Left cardiac atrium (tissue), 4 donors: Measurements from ENCODE around the gene OLIG1. TPM values are rescaled to one million over a fixed set of nuclear protein-coding genes. Genes with fewer than 3 reads are reported as not detected.
A peak's percentile ranks its signal among the peaks of the same experiment; 100 is the strongest.

Experiments
- ATAC-seq, 2 donors: fragments of 200-7000 bp; cut with Tn5 transposase; one replicate each; pipeline ENCODE4 v1.9.1; 2020; ENCODE audit warnings: mild to moderate bottlenecking in 2 of 2, moderate library complexity in 2 of 2
- DNase-seq: peaks from one replicate; pipeline ENCODE4 v3.0.0-alpha.2; 2020
- intact Hi-C, 2 donors: fragments of 100-400 bp; cut with DNase I; formaldehyde crosslinking; loops; one replicate each; pipeline versions ENCODE4 v1.14.1 to v1.15.1; 2022 to 2023
- total RNA-seq, 2 donors: library from RNA; stranded (reverse); fragmentation: NEBNext Ultra II Directional; extraction: Animal tissue kit (Norgen Biotek cat#: 25700); gene quantifications; one replicate each; pipeline ENCODE4 v1.2.1, GENCODE V29; 2021
- donor health status: DM: no; HTN: yes; CAD: no.
- donor health status: DM: no; HTN: yes; CAD: no; lungs with severe emphysema.
- donor health status: DM: yes; HTN: yes; CAD: no.
- donor health status: Dilated cardiomyopathy.

The OLIG1 gene
- total RNA-seq, 2 donors from 2014 or later = 0.27 TPM; not detected in 1

DNA sequence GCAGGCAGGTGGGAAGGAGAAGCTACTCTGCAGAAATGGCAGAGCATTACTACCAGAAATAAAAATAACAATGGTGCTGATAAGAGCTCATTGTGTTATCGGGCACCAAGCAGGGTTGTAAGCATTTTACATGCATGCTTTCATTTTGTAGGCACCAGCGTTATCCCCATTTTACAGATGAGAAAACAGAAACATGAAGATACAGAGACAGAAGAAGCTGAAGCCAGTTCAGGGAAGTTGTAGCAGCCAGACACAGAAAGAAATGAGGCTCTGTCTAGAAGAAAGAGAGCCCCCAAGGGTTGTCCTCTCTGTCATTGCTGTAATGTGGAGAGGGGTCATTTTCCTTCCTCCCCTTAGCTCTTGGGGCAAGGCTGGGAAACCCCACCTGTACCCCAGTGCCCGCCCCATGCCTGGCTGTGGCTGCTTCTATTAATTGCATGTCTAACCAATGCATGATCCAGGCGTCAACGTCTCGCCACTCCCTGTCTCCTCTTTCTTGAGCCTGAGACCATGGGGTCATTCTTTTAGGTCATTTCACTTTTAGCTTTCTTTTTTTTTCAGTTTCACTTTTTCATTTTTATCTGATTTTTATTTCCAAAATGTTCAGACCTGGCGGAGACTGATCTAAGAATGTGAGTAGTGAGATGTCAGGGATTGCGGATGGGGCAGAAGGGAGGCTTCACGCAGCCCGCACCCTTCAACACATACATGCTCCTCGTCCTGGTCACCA is 6.8 kb downstream of the OLIG1 start:
- ATAC-seq (no peak), DNase-seq (no peak)
- intact Hi-C loops = no loop called here

DNA sequence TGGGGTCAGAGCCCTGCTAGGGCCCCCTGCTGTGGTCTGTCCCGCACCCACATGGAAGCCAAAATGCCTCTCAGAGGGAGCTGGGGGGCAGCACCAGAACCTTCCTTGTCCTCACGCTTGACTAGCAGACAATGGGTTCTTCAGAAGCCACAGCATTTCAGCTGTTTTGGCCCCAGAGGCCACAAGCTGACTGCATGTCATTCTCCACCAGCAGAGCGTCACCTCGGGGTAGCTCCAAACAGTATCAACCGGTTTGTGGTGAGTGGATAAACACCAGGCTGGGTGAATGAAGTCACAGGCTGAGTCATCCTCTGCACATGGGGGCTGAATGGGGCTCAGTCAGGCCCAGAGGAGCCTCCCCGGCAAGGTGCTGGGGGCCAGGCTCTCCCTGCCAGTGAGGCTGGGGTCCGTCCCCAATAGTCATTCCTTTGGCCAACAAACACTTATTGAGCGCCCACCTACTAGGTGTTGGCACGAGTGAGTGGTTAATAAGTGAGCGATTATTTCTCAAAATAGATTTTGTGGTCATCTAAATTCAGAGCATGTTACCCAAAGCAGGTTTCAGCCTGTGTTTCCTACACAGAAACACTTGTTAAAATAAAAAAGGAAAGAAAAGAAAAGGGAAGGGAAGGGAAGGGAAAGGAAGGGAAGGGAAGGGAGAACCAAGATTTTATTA is 9.1 kb downstream of the OLIG1 start:
- intact Hi-C loops = no loop called here
- ATAC-seq (peak in 1 of 2 donors; percentile 56), DNase-seq (no peak)

DNA sequence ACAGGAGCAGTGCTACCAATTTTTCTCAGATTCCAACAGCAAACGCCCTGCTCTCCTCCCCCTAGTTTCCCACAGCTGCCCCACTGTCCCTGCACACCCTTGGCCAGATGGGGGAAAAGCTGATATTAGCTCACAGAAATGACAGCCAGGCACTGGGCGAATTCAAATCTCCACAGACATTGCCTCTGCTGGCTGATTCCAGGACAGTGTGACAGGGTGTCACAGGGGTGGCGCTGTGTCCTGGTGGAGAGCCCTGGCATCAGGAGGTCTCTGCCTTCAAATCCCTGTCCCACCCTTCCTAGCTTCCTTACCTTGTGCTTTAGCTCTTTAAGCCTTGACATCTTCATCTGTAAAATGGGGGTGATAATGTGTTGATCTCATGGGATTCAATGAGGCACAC is 10.4 kb downstream of the OLIG1 start:
- ATAC-seq = no peak
- intact Hi-C loops = no loop called here
- no peak for DNase-seq

DNA sequence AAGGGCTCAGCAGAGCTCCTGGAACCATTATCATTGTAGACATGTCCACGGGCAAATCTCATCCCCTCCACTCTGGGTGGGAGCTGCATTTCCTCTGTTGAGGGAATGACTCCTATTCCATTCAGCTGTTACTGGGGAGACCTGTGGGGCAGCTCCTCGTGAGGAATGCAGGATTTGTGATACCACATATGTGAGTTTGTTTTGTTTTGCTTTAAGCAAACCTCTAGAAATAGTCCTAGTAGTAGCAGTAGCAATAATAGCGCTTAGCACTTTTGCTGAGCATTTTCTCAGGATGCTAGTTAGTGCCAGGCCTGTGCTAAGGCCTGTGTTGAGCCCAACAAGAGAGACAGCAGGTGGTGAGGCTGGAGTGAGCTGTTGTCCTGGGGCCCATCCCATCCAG is 10.8 kb downstream of the OLIG1 start:
- DNase-seq = no peak
- intact Hi-C loops = no loop called here
- no peak for ATAC-seq

DNA sequence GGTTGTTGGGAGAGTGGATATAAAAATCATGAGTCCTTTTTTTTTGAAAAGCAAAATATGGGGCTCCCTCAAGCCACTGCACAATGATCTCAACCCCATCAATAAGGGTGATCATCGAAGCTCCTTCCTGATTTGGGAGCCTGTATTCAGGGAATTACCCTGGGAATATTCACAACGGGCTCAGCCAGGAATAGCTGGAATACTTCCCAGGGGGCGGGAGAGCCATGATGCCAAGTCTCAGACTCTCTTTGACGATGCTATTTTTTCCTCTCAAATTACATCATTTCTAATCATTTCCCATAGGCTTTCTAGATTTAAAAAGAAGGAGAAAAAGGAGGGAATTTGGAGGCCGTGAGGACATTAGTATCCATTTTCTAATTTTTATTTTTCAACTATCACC is 18.4 kb downstream of the OLIG1 start:
- ATAC-seq (no peak), DNase-seq (no peak)
- intact Hi-C loops = no loop called here

DNA sequence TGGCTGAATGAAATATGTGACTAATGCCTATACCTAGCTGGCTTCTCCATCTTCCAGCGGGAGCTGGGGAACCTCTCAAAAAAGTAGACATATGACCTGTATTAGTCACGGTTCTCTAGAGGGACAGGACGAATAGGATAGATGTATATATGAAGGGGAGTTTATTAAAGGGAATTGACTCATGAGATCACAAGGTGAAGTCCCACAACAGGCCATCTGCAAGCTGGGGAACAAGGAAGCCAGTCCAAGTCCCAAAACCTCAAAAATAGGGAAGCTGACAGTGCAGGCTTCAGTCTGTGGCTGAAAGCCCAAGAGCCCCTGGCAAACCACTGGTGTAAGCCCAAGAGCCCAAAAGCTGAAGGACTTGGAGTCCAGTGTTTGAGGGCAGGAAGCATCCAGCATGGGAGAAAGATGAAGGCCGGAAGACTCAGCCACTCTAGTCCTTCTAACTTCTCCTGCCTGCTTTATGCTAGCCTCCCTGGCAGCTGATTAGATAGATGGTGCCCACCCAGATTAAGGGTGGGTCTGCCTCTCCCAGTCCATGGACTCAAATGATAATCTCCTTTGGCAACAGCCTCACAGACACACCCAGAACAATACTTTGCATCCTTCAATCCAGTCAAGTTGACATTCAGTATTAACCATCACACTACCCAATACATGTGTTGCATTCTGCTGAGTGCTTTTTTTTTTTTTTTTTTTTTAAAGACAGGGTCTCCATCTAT is 19.6 kb downstream of the OLIG1 start:
- no peak for ATAC-seq
- DNase-seq = no peak
- intact Hi-C loops = no loop called here

DNA sequence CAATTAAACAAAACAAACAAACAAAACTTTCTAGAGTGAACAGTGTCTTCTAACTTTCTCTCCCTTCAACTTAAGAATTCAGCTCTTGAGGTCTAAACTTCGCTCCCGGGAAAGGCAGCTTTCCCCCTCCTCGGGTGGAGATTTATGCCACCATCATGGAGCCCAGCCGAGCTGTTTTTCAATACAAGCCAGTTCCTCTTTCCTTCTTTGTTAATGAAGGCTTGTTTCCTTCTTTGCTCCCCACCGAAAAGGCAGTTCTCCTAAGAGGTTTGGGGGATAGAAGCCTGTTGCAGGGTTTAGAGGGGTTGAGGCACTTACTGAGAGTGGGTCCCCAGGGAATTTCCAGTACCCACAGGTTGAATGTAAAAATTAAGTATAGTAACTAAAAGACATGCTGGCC is 26.5 kb downstream of the OLIG1 start:
- no peak for ATAC-seq
- intact Hi-C loops = no loop called here
- DNase-seq = no peak

DNA sequence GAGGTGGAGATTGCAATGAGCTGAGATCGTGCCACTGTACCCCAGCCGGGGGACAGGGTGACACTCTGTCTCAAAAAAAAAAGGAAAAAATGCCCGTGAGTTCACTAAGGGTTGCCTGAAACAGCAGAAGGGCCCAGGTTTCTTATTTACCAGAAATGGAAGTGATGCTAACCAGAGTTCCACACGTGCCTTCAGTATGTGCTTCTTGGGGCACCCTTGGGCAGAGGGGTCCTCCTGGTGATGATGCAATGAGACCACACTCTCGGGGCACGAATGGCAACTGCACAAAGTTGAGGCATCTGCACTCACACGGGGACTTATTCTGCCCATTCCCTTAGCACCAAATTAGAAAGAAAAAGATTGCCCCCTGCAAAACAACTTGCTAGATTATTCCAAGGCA is 29.2 kb downstream of the OLIG1 start:
- ATAC-seq (no peak), DNase-seq (no peak)
- intact Hi-C loops = no loop called here

DNA sequence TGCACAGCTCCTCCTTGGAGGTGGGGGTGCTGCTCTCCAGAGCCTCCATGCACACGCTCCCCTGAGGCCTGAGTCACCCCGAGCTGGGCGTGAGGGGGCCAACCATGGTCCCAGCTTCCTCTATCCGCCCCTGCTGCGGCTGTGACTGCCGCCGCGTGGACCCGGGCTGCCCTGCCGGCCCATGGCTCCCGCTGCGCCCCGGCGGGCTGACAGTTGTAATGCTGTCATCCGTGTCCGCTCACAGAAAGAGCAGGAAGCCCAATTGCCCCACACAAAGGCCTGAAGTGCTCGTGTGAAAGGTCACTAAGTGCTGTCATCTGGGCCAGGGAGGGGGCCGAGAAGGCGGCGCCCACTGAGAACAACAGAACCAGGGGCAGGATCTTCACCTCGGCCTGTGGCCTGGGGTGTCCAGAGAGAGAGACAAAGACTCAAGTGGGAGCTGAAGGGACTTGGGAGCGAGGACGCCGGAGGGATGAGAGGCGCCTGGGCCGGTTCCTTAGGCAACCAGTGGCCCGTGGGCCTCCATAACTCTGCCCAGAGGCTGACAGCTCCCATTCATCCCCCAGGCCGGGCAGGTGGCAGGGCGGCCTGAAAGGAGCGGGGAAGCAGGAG is 31.5 kb downstream of the OLIG1 start:
- no peak for DNase-seq
- intact Hi-C loops = no loop called here
- ATAC-seq = no peak

DNA sequence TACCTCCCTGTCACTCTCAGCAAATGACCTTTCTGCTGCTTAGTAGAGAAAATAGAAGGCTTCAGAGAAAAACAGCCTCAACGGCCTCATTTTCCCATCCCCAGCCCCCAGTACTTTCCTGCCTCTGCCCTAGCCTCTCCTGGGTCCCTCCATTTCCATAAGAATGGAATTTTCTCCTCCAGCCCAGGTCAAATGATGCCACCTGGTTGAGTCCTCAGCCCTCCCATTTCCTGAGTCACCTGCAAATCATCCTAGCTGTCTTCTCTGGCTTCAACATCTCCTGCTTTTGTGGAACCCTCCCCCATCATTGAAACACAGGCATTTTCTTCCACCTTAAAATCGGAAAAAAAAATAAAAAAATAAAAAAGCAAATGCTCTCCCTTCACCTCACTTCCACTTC is 35.1 kb downstream of the OLIG1 start:
- intact Hi-C loops = no loop called here
- ATAC-seq (no peak), DNase-seq (no peak)

DNA sequence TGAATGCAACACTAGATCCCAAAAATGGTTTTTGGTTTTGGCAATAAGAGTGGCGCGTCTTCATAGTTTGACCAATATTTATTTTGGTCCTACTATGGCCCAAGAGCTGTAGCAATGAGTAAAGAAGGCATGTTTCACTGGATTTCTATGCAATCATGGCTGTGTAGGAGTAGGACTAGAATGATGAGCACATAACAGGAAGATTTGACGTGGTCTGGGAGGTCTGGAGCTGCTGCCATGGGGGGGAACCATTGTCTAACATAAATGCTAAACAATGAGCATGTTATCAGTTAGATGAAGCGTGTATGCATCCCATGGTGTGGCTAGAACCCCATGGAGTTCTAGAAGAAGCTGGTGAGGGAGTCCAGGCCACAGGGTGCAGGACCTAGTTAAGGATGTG is 38.3 kb downstream of the OLIG1 start:
- ATAC-seq (no peak), DNase-seq (no peak)
- intact Hi-C loops = no loop called here

DNA sequence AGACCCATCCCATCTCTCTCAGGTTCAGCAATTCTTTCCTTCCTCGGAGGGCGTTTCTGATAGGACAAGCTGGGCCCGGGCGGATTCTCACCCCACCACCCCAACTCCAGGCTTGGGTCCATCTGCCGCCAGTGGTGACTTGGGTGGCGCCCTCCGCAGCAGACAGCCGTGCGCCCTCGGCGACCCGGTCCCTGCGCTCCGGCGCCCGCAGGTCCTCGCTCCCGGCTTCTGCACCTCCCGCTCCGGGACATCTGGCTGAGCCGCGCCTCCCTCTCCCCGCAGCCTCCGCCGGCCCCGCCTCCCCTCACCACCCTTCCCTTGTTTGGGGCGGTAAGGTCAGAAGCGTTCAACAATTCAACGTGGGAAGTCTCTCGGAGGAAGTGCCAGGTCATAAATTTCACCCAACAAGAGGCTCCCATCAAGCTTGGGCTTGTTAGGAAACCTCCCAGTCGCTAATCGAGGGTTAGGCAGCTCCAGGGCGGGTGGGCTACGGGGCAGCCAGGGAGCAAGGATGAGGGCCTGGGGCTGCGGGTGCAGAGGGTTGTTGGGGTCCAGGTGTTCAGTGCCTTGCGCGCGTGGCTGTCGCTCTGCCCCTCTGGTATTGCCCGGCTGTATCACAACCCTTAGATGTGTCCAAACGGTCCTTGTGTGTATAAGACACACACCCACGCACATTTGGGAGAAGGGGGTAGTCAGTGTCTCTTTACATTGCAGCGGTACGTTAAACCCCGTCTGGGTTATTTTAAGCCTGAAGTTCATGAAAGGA is 39.8 kb downstream of the OLIG1 start:
- DNase-seq (no peak), ATAC-seq (peak in 1 of 2 donors; percentile 24)
- intact Hi-C loops = no loop called here

DNA sequence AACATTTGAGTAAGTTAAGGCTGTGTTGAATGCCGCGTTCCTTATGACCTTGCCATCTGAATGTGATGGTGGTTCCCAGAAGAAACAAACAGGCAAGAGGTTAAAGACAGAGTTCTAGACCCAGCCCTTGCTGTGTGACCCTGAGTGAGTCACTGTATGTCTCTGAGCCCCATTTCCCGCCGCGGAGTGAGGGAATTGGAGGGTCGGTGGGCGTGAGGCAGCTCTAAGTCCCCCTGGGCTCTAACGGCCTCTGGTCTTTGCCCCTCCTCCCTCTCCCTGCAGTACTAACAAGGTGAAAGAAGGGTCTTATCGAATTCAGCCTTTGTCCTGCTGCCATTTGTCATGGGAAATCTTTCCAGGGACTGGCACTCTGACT is 40.4 kb downstream of the OLIG1 start:
- intact Hi-C loops = no loop called here
- ATAC-seq = no peak
- DNase-seq = no peak

DNA sequence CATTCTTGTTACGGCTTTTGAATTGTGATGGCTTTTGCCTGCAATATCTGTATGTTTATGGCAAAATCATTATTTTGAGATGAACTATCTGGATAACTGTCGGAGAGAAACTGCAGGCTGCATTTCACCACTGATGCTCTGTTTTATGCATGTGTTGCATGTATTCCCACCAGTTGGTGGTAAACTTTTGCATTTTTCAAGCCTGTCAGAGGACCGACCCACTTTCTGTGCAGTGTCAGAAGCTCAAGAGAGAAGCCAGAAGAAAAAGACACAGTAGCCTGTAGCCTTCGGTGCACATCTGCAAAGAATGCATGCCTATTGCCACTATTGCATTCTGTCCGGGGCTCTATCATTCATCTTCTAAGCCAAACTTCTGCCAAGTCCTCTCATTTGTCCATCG is 41.6 kb downstream of the OLIG1 start:
- ATAC-seq (no peak), DNase-seq (no peak)
- intact Hi-C loops = no loop called here

DNA sequence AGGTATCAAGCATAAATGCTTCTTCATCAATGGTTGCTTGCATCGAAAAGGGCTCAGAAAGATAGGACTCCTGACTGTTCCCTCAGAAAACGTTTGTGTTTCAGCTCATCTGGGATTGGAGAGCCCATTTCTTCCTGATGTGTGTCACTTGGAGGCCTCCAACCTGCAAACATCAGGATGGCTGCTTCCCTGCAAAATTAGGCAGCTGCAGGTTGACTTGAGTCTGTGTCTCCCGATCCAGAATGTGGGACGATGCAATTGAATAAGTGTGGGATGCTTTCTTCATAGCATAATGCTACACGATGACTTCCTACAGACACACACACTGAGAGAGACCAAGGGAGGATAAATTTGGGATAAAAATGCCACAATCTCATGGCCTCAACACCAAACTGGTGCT is 42.2 kb downstream of the OLIG1 start:
- intact Hi-C loops = no loop called here
- DNase-seq (no peak), ATAC-seq (no peak)

DNA sequence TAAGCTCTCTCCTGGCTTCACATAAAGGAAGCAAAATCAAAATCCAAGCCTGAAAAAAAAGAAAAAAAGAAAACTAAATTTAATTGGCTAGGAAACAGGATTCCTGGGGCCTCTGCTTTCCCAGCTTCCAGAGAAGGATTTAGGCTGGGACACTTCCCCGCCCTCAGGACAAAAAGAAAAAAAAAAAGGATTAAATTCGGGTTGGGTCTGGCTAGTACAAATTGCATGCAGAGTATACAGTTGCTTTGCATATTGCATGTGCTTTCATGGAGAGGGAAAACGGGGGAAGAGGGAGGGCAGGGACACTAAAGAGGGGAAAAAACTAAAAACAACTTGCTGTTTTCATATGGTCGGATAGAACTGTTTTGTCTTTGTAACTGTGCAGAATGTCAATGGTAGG is 42.7 kb downstream of the OLIG1 start:
- ATAC-seq (no peak), DNase-seq (no peak)
- intact Hi-C loops = no loop called here

DNA sequence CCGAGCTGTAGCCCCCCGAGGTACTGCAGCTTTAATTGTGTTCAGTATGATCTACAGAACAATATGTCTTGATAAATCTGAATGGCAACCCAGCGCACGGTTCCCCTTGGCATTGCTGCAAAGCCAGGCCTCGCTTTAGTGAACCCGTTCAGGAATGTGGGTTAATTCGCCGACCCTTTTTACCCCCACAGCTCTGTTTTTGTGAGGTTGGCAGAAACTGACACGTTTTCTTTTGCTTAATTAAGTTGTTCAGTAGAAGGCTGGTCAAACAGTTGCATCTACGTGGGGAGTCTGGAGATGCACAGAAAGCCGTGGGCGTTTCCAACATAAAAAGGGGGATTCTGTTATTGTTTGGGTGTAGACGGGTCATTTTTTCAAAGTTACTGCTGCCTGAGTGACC is 43.2 kb downstream of the OLIG1 start:
- ATAC-seq = no peak
- DNase-seq = no peak
- intact Hi-C loops = no loop called here

DNA sequence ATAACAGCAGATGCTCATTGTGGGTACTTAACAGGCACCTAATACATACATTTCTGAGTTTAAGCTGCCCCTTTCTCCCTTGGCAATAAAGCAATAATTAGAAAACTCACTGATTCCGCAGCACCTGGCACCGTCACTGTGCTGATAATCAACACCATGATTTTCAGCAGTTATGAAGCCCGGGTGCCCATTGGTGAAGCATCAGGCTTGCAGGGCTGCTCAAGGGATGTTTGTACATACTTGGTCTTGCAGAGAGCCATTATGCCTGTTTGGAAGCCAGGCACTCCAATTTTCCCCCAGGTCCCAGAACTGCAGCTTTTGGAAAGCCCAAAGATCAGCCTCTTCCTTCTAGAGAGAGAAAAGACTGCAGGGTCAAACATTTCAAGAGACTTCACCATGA is 44.3 kb downstream of the OLIG1 start:
- ATAC-seq (no peak), DNase-seq (no peak)
- intact Hi-C loops = no loop called here

DNA sequence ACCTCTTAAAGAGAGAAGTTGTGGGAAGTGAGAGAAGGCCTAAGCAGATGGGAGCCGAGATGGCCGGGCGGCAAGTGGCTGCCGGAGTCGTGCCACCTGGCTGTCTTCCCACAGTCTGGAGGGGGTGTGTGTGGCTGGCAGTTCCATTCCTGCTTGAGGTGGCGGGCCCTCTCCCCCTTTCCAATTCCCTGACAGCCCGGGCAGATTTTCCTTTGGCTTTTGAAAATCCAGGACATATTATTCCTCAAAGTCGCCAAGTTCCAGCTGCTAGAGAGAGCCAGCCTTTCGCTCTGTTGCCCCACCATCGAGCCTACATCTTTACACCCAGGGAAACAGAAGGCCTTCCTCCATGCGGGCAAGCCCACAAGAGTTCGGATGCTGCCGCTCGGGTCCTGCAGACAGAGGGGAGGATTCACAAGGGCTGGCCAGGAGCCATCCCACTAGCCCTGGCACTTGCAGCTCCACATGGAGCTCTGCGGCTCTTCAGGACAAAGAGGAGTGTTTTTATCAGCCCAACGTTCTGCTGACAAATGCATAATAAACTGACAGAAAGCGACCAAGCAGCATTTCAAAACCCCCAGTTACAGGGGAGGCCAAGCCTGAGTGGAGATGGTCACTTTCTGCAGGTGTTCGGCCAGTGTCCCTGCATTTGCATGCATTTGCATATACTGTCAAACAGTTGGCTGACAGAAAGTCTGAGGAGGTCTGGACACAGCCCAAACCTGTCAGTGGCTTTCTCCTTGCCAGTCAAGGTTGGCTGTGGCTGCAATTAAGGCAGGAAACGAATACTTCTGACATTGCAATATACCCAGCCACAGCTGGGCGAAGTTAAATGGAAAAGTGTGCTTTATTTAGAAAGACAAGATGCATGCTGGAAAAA is 45.9 kb downstream of the OLIG1 start:
- DNase-seq = no peak
- intact Hi-C loops = no loop called here
- ATAC-seq = peak; percentile 32 to 59
